Osteocyte (in vitro differentiated cells): ENCODE data around the gene SESTD1. TPM values are rescaled to one million over a fixed set of nuclear protein-coding genes. Genes with fewer than 3 reads are reported as not detected.

Experiments used
- DNase-seq: peaks from one replicate; pipeline ENCODE4 v3.0.0; 2021; ENCODE audit warnings: mixed read lengths; ENCODE audit not compliant: unreplicated experiment; ENCODE audit errors: extremely low spot score
- H3K27ac Mint-ChIP-seq: one replicate; pipeline ENCODE4 v1.8.0; 2021; ENCODE audit warnings: mild to moderate bottlenecking, mixed read lengths; ENCODE audit not compliant: unreplicated experiment
- H3K27me3 Mint-ChIP-seq: one replicate; pipeline ENCODE4 v1.8.0; 2021; ENCODE audit warnings: mixed read lengths; ENCODE audit not compliant: unreplicated experiment
- H3K36me3 Mint-ChIP-seq: one replicate; pipeline ENCODE4 v1.8.0; 2021; ENCODE audit warnings: mixed read lengths; ENCODE audit not compliant: unreplicated experiment
- H3K4me1 Mint-ChIP-seq: one replicate; pipeline ENCODE4 v1.8.0; 2021; ENCODE audit warnings: mixed read lengths; ENCODE audit not compliant: unreplicated experiment
- H3K4me3 Mint-ChIP-seq: one replicate; pipeline ENCODE4 v1.8.0; 2021; ENCODE audit warnings: mild to moderate bottlenecking, moderate library complexity, mixed read lengths; ENCODE audit not compliant: unreplicated experiment
- H3K9me3 Mint-ChIP-seq: one replicate; pipeline ENCODE4 v1.8.0; 2021; ENCODE audit warnings: mixed read lengths; ENCODE audit not compliant: unreplicated experiment
- total RNA-seq: library from RNA; stranded (reverse); gene quantifications from 2 replicates; pipeline ENCODE4 v1.2.1, GENCODE V29; 2021
- TF ChIP-seq, protein P1 (sequence below): fragments of 200-600 bp; sonication (generic); IDR thresholded peaks from 2 replicates; pipeline ENCODE4 v1.5.0; 2021; ENCODE audit warnings: antibody characterized with exemption, mild to moderate bottlenecking, moderate library complexity

The SESTD1 gene
- total RNA-seq, 1 donor from 2014 or later: 99.1 TPM

DNA sequence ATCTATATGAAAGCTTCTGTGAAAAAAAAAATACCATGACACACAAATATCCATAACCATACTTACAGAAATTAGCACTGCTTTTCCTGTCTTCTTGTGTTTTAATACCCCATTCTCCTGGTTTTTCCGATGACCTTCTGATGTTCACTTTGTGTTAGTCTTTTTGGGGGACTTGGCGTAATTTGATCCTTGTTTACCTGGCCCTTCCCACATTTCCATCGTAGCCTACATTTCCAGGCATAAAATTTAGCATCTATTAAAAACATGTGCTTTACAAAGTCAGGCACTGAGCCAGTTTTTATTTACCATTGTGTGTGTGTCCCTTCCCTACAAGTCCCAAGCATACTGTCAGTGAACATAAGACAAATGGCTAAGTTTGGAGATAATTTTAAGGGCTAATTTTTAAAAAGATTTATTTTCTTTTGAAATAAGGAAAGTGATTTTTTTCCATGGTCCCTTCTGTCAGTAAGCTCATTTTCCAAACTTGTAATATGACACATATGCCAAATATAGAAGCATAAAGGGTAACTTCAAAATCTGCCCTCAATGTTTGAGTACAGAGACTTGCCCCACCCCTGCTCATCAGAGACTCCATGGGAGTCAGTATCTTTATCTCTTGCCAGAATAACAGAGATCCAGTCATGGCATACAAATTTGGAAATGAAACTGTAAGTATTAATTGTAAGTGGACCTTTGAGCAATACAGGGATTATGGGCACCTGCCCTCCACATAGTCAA is 27.3 kb downstream of the SESTD1 start:
- no peak for DNase-seq
- H3K36me3 Mint-ChIP-seq: peaks cover 4% of the 10 kb centered on the region
- peaks cover 52% of the 10 kb centered on the region for H3K4me1 Mint-ChIP-seq
- H3K27me3 Mint-ChIP-seq: no peaks in the 10 kb centered on the region
- peaks cover 5% of the 10 kb centered on the region for H3K9me3 Mint-ChIP-seq
- H3K4me3 Mint-ChIP-seq: no peak overlapping the region
- TF ChIP-seq, protein P1, sequence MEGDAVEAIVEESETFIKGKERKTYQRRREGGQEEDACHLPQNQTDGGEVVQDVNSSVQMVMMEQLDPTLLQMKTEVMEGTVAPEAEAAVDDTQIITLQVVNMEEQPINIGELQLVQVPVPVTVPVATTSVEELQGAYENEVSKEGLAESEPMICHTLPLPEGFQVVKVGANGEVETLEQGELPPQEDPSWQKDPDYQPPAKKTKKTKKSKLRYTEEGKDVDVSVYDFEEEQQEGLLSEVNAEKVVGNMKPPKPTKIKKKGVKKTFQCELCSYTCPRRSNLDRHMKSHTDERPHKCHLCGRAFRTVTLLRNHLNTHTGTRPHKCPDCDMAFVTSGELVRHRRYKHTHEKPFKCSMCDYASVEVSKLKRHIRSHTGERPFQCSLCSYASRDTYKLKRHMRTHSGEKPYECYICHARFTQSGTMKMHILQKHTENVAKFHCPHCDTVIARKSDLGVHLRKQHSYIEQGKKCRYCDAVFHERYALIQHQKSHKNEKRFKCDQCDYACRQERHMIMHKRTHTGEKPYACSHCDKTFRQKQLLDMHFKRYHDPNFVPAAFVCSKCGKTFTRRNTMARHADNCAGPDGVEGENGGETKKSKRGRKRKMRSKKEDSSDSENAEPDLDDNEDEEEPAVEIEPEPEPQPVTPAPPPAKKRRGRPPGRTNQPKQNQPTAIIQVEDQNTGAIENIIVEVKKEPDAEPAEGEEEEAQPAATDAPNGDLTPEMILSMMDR: no peak
- H3K27ac Mint-ChIP-seq: no peak overlapping the region

DNA sequence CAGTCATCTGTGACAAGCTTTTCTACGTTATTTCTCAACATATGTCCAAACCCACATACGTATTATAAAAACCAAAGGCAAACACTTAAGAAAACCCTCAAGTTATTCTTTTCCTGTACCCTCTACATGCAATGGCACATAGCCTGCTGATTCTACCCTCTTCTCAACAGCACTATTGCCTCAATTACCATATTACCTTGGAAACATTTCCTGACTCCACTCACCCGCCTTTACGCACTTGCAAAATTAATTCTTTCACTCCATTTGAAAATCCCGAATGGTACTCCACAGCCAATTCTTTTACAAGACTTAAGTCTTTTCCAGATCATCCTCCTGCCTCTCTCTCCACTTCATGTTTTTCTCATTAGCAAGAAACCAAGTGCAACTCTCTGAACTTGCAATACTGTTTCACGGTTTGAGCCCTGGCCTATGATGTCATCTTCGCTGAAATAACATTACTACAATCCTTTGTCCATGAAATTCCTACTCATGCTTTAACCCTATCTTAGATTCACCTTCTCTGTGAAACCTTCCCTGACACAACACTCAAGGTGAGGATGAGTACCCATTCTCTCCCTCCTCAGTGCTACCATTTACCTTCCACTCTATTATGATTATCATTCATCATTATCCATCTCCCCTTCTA is 29.0 kb downstream of the SESTD1 start:
- Mint-ChIP-seq H3K4me3 (no peak overlapping the region), H3K27me3 (no peaks in the 10 kb centered on the region), H3K9me3 (no peaks in the 10 kb centered on the region), H3K4me1 (peaks cover 49% of the 10 kb centered on the region), H3K27ac (no peak overlapping the region), H3K36me3 (peaks cover 2% of the 10 kb centered on the region)
- TF ChIP-seq, protein P1: no peak
- DNase-seq: no peak

DNA sequence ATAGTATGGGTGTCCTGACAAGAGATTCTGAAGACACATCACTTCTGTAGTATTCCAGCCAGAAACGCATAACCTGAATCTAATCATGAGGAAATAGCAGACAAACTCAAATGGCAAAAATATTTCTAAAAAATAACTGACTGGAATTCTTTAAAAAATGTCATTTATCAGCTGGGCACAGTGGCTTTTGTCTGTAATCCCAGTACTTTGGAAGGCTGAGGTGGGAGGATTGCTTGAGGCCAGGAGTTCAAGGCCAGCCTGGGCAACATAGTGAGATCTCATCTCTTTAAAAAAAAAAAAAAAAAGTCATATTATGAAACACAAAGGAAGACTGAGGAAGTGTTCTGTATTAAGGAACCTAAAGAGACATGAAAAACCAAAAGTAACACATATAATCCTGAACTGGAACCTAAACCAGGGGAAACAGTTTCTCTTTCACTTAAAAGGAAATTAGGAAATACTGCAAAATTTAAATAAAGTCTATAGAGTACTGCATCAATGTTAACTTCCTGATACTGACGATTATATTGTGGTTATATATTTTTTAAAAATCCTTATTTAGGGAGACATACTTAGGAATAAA is 29.9 kb downstream of the SESTD1 start:
- no peaks in the 10 kb centered on the region for H3K9me3 Mint-ChIP-seq
- H3K4me3 Mint-ChIP-seq: no peak overlapping the region
- H3K36me3 Mint-ChIP-seq: peaks cover 2% of the 10 kb centered on the region
- peaks cover 47% of the 10 kb centered on the region for H3K4me1 Mint-ChIP-seq
- TF ChIP-seq, protein P1: no peak
- no peak for DNase-seq
- H3K27me3 Mint-ChIP-seq: no peaks in the 10 kb centered on the region
- H3K27ac Mint-ChIP-seq: peak overlapping the region; percentile 58

DNA sequence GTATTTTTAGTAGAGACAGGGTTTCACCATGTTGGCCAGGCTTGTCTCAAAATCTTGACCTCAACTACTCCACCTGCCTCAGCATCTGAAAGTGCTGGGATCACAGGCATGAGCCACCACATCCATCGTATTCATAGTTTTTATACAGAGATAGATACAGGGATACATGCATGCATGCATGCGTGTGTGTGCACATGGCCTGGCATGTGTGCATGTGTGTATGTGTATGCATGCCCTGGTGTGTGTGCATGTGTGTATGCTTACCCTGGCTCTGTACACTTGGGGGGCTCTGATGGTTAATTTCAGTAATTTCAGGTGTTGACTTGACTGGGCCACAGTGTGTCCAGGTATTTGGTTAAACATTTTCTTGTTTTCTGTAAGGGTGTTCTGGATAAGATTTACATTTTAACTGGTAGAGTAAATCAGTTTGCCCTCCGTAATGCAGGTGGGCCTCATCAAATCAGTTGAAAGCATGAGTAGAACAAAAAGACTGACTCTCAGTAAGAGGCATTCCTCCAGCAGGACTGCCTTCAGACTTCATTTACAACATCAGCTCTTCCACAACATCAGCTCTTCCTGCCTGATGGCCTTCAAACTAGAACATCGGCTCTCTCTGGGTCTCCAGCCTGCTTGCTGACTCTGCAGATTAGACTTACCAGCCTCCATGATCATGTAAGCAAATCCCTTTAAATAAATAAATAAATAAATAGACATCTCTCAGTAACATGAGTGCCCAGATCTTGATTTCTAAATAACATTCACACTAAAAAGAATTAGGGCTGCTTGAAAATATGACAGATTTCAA is 30.8 kb downstream of the SESTD1 start:
- H3K4me1 Mint-ChIP-seq: peaks cover 41% of the 10 kb centered on the region
- H3K27ac Mint-ChIP-seq: no peak overlapping the region
- no peak for DNase-seq
- H3K4me3 Mint-ChIP-seq: no peak overlapping the region
- no peaks in the 10 kb centered on the region for H3K27me3 Mint-ChIP-seq
- H3K36me3 Mint-ChIP-seq: peaks cover 2% of the 10 kb centered on the region
- TF ChIP-seq, protein P1: no peak
- no peaks in the 10 kb centered on the region for H3K9me3 Mint-ChIP-seq
